Peyer's patch (tissue), 4 donors: ENCODE results near the gene ZBTB20. TPM values are rescaled to one million over a fixed set of nuclear protein-coding genes. Genes with fewer than 3 reads are reported as not detected.

Source experiments
- DNase-seq, 3 donors: peaks; one replicate each; pipeline ENCODE4 v3.0.0-alpha.2; 2017 to 2019
- H3K27ac ChIP-seq, 4 donors: fragments of 200-600 bp; sonication (generic); one replicate each; pipeline ENCODE4 v1.5.1; 2016 to 2019
- H3K27me3 ChIP-seq, 2 donors: fragments of 200-600 bp; sonication (generic); one replicate each; pipeline ENCODE4 v1.5.1; 2019
- H3K36me3 ChIP-seq, 3 donors: fragments of 200-600 bp; sonication (generic); one replicate each; pipeline ENCODE4 v1.5.1; 2016 to 2019
- H3K4me1 ChIP-seq, 4 donors: fragments of 200-600 bp; sonication (generic); one replicate each; pipeline ENCODE4 v1.5.1; 2016 to 2019
- H3K4me3 ChIP-seq, 4 donors: fragments of 200-600 bp; sonication (generic); 1 replicate in 3 of 4; 2 replicates in 1 of 4; pipeline ENCODE4 v1.5.1; 2016 to 2019; ENCODE audit warnings: mild to moderate bottlenecking in 1 of 4
- H3K9me3 ChIP-seq, 4 donors: fragments of 200-600 bp; sonication (generic); one replicate each; pipeline ENCODE4 v1.5.1; 2016 to 2019; ENCODE audit warnings: mild to moderate bottlenecking in 1 of 4
- CTCF ChIP-seq, 6 experiments: fragments of 450-650 bp in 4 of 6; fragments of 200-600 bp in 2 of 6; sonication (generic) in 1 of 6; IDR thresholded peaks; one replicate each; pipeline ENCODE4 v1.5.1; 2017 to 2019; ENCODE audit warnings: antibody characterized with exemption in 6 of 6, mild to moderate bottlenecking in 3 of 6, moderate library complexity in 1 of 6
- POLR2A ChIP-seq, 2 donors: fragments of 450-650 bp; IDR thresholded peaks; one replicate each; pipeline ENCODE4 v1.5.1; 2017; ENCODE audit warnings: antibody characterized with exemption in 2 of 2, mild to moderate bottlenecking in 2 of 2, moderate library complexity in 2 of 2
- total RNA-seq, 4 donors: library from RNA; depleted of rRNA; stranded (reverse); fragments of >200 nt; gene quantifications; one replicate each; pipeline ENCODE4 v1.1.0, GENCODE V29; 2016

The ZBTB20 gene
- total RNA-seq, 4 donors from 2014 or later, result 19.6 to 135 (median 57.2) TPM

- no peak for DNase-seq
- H3K27ac ChIP-seq, result no peak overlapping the region
- H3K36me3 ChIP-seq, result no peaks in the 10 kb centered on the region
- peaks cover 0 to 25% (median 0%) of the 10 kb centered on the region in 4 donors for H3K4me1 ChIP-seq
- H3K9me3 ChIP-seq, result no peaks in the 10 kb centered on the region
- H3K4me3 ChIP-seq, result no peak overlapping the region
- no peak for TF ChIP-seq POLR2A (IDR thresholded peaks at IDR 0.05)
- TF ChIP-seq CTCF (IDR thresholded peaks at IDR 0.05), result no peak
- H3K27me3 ChIP-seq, result no peaks in the 10 kb centered on the region
Observed at GRCh38 chr3:114899186-114899931, 247.7 kb downstream of the ZBTB20 start.

- Histone ChIP-seq H3K27me3 (no peaks in the 10 kb centered on the region), H3K4me1 (peaks cover 0 to 14% (median 0%) of the 10 kb centered on the region in 4 donors), H3K27ac (no peak overlapping the region), H3K4me3 (no peak overlapping the region), H3K9me3 (no peaks in the 10 kb centered on the region), H3K36me3 (no peaks in the 10 kb centered on the region)
- no peak for DNase-seq
- no peak for TF ChIP-seq POLR2A (IDR thresholded peaks at IDR 0.05)
- no peak for TF ChIP-seq CTCF (IDR thresholded peaks at IDR 0.05)
Observed at GRCh38 chr3:114896978-114897377, 250.1 kb downstream of the ZBTB20 start.

GRCh38 chr3:114893361-114893760, 253.7 kb downstream of the ZBTB20 start:
- Histone ChIP-seq H3K27ac (no peak overlapping the region), H3K9me3 (no peaks in the 10 kb centered on the region), H3K4me3 (no peak overlapping the region), H3K4me1 (no peaks in the 10 kb centered on the region), H3K27me3 (no peaks in the 10 kb centered on the region), H3K36me3 (no peaks in the 10 kb centered on the region)
- no peak for TF ChIP-seq POLR2A (IDR thresholded peaks at IDR 0.05)
- no peak for TF ChIP-seq CTCF (IDR thresholded peaks at IDR 0.05)
- DNase-seq, result no peak

GRCh38 chr3:114892880-114893279, 254.2 kb downstream of the ZBTB20 start:
- H3K4me1 ChIP-seq, result no peaks in the 10 kb centered on the region
- no peak overlapping the region for H3K4me3 ChIP-seq
- TF ChIP-seq POLR2A (IDR thresholded peaks at IDR 0.05), result no peak
- DNase-seq, result no peak
- H3K36me3 ChIP-seq, result no peaks in the 10 kb centered on the region
- H3K27me3 ChIP-seq, result no peaks in the 10 kb centered on the region
- H3K27ac ChIP-seq, result no peak overlapping the region
- no peaks in the 10 kb centered on the region for H3K9me3 ChIP-seq

GRCh38 chr3:114892131-114892879, 254.8 kb downstream of the ZBTB20 start:
- no peaks in the 10 kb centered on the region for H3K27me3 ChIP-seq
- H3K9me3 ChIP-seq, result no peaks in the 10 kb centered on the region
- H3K4me3 ChIP-seq, result no peak overlapping the region
- H3K27ac ChIP-seq, result no peak overlapping the region
- TF ChIP-seq POLR2A (IDR thresholded peaks at IDR 0.05) (no peak), CTCF (IDR thresholded peaks at IDR 0.05) (no peak)
- no peaks in the 10 kb centered on the region for H3K36me3 ChIP-seq
- H3K4me1 ChIP-seq, result no peaks in the 10 kb centered on the region
- no peak for DNase-seq

GRCh38 chr3:114887806-114888205, 259.3 kb downstream of the ZBTB20 start:
- no peak for DNase-seq
- H3K36me3 ChIP-seq, result no peaks in the 10 kb centered on the region
- no peak overlapping the region for H3K4me3 ChIP-seq
- no peak for TF ChIP-seq CTCF (IDR thresholded peaks at IDR 0.05)
- TF ChIP-seq POLR2A (IDR thresholded peaks at IDR 0.05), result no peak
- no peaks in the 10 kb centered on the region for H3K4me1 ChIP-seq
- no peaks in the 10 kb centered on the region for H3K9me3 ChIP-seq
- no peak overlapping the region for H3K27ac ChIP-seq
- H3K27me3 ChIP-seq, result no peaks in the 10 kb centered on the region
